HG03108 (cell line): Measurements from ENCODE around the gene ZIC5.
"Not testable (repeated sequence)": the region's sequence is repeated elsewhere in the genome, so short reads cannot be mapped to it uniquely, and the experiment has no call there.

Experiments
- ATAC-seq: cut with Tn5 transposase; IDR thresholded peaks from one replicate; pipeline ENCODE4 v1.9.1; 2021; ENCODE audit warnings: moderate library complexity; ENCODE audit not compliant: unreplicated experiment

Gene ZIC5

GRCh38 chr13:99961636-99962035 is 9.9 kb downstream of the ZIC5 start:
- ATAC-seq, result no peak

- no peak for ATAC-seq
These were observed 10.8 kb downstream of the ZIC5 start for GRCh38 chr13:99960663-99961311.

GRCh38 chr13:99959540-99960230 is 11.9 kb downstream of the ZIC5 start:
- no peak for ATAC-seq

- ATAC-seq, result no peak
These were observed 12.4 kb downstream of the ZIC5 start for GRCh38 chr13:99959127-99959539.

- no peak for ATAC-seq
These were observed 13.0 kb downstream of the ZIC5 start for GRCh38 chr13:99958406-99959126.

- ATAC-seq, result no peak
These were observed 14.9 kb downstream of the ZIC5 start for GRCh38 chr13:99956473-99957349.

GRCh38 chr13:99955747-99956472 is 15.7 kb downstream of the ZIC5 start:
- no peak for ATAC-seq

GRCh38 chr13:99955107-99955746 is 16.3 kb downstream of the ZIC5 start:
- ATAC-seq, result no peak

- ATAC-seq, result no peak
These were observed 18.3 kb downstream of the ZIC5 start for GRCh38 chr13:99953138-99953755.

- not testable (repeated sequence) for ATAC-seq
These were observed 19.9 kb downstream of the ZIC5 start for GRCh38 chr13:99951666-99952065.

GRCh38 chr13:99949679-99950413 is 21.7 kb downstream of the ZIC5 start:
- no peak for ATAC-seq

GRCh38 chr13:99948907-99949678 is 22.5 kb downstream of the ZIC5 start:
- ATAC-seq, result no peak

GRCh38 chr13:99948411-99948810 is 23.2 kb downstream of the ZIC5 start:
- no peak for ATAC-seq

GRCh38 chr13:99947666-99948065 is 23.9 kb downstream of the ZIC5 start:
- ATAC-seq, result no peak

GRCh38 chr13:99945515-99945914 is 26.1 kb downstream of the ZIC5 start:
- not testable (repeated sequence) for ATAC-seq

GRCh38 chr13:99944606-99945005 is 27.0 kb downstream of the ZIC5 start:
- ATAC-seq, result no peak

- no peak for ATAC-seq
These were observed 27.5 kb downstream of the ZIC5 start for GRCh38 chr13:99944102-99944501.

- ATAC-seq, result no peak
These were observed 29.7 kb downstream of the ZIC5 start for GRCh38 chr13:99941911-99942310.
